PC-3 (cell line): Measurements from ENCODE around the gene HSD17B10.

ENCODE experiments used
- EZH2 ChIP-seq: fragments of 300-600 bp; sonication (generic); IDR thresholded peaks from one replicate; pipeline ENCODE4 v1.6.1; 2017; ENCODE audit warnings: antibody characterized with exemption, mild to moderate bottlenecking, low read length; ENCODE audit not compliant: unreplicated experiment
- TF ChIP-seq, protein P1 (sequence below): fragments of 300-600 bp; sonication (generic); conservative IDR thresholded peaks from 2 replicates; pipeline ENCODE4 v1.5.1; 2017; ENCODE audit warnings: antibody characterized with exemption, low read depth, mild to moderate bottlenecking, low read length

DNA sequence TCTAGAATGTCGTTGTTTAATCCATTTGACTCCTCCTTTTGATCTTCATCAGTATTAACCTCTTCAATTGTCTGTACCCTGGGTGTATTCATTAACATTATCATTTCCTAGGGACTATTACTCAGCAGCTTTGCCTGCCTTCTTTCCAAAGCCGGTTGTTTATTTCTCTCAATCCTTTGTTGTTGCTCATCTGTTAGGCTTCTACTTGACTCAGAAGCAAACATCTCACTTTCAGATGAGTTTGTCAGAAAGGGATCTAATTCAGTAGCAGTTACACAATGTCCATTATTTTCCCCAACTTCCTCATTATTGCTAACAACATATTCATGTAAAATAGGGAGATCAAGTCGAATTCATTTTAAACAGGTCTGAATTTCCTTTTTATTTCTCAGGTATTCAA, 22.1 kb upstream of the HSD17B10 start:
- TF ChIP-seq, protein P1, sequence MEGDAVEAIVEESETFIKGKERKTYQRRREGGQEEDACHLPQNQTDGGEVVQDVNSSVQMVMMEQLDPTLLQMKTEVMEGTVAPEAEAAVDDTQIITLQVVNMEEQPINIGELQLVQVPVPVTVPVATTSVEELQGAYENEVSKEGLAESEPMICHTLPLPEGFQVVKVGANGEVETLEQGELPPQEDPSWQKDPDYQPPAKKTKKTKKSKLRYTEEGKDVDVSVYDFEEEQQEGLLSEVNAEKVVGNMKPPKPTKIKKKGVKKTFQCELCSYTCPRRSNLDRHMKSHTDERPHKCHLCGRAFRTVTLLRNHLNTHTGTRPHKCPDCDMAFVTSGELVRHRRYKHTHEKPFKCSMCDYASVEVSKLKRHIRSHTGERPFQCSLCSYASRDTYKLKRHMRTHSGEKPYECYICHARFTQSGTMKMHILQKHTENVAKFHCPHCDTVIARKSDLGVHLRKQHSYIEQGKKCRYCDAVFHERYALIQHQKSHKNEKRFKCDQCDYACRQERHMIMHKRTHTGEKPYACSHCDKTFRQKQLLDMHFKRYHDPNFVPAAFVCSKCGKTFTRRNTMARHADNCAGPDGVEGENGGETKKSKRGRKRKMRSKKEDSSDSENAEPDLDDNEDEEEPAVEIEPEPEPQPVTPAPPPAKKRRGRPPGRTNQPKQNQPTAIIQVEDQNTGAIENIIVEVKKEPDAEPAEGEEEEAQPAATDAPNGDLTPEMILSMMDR: no peak
- TF ChIP-seq EZH2: no peak
